Naive B cell (primary cell): ENCODE results near the gene CDKN2AIP. TPM values are rescaled to one million over a fixed set of nuclear protein-coding genes. Genes with fewer than 3 reads are reported as not detected.

ENCODE experiments used
- ATAC-seq, 2 donors: fragments of 150-1000 bp; cut with Tn5 transposase; 2 replicates each; pipeline ENCODE4 v1.10.0; 2021; ENCODE audit warnings: low read depth in 2 of 2, mild to moderate bottlenecking in 2 of 2, moderate library complexity in 2 of 2
- DNase-seq: peaks from one replicate; pipeline ENCODE4 v3.0.0; 2022
- H3K27ac Mint-ChIP-seq, 6 donors: one replicate each; pipeline ENCODE4 v1.8.0; 2020 to 2022; ENCODE audit warnings: mild to moderate bottlenecking in 6 of 6, mixed read lengths in 6 of 6, moderate library complexity in 5 of 6, inconsistent platforms in 2 of 6
- H3K27me3 Mint-ChIP-seq, 3 donors: one replicate each; pipeline ENCODE4 v1.8.0; 2021 to 2022; ENCODE audit warnings: mixed read lengths in 3 of 3, mild to moderate bottlenecking in 1 of 3
- H3K36me3 Mint-ChIP-seq, 2 donors: one replicate each; pipeline ENCODE4 v1.8.0; 2020 to 2022; ENCODE audit warnings: mixed read lengths in 2 of 2, inconsistent platforms in 1 of 2, mild to moderate bottlenecking in 1 of 2
- H3K4me1 Mint-ChIP-seq, 3 donors: one replicate each; pipeline ENCODE4 v1.8.0; 2020 to 2022; ENCODE audit warnings: mixed read lengths in 3 of 3, inconsistent platforms in 1 of 3, mild to moderate bottlenecking in 1 of 3, moderate library complexity in 1 of 3
- H3K4me3 Mint-ChIP-seq, 8 donors: one replicate each; pipeline ENCODE4 v1.8.0; 2020 to 2022; ENCODE audit warnings: mild to moderate bottlenecking in 8 of 8, mixed read lengths in 8 of 8, moderate library complexity in 8 of 8, inconsistent platforms in 2 of 8
- H3K9me3 Mint-ChIP-seq, 7 donors: one replicate each; pipeline ENCODE4 v1.8.0; 2020 to 2022; ENCODE audit warnings: mixed read lengths in 7 of 7, mild to moderate bottlenecking in 5 of 7, inconsistent platforms in 2 of 7, moderate library complexity in 1 of 7
- polyA plus RNA-seq, 6 donors: library from polyadenylated mRNA; unstranded; fragments of 300-500 nt; fragmentation: Illumina TruSeq; gene quantifications; one replicate each; pipeline ENCODE4 v1.2.3, GENCODE V29; 2021; ENCODE audit warnings: low read depth in 6 of 6

Gene CDKN2AIP
- 10 to 100 TPM; 16.1 to 47.1 (median 25.5) TPM for polyA plus RNA-seq

- H3K27me3 Mint-ChIP-seq = no peaks in the 10 kb centered on the region
- DNase-seq (peak; percentile 96), ATAC-seq (peak; percentile 82)
- H3K4me3 Mint-ChIP-seq = peak within 1 kb of the TSS; percentile 93 to 99 (median 98)
- H3K4me1 Mint-ChIP-seq = peaks cover 10 to 31% (median 30%) of the 10 kb centered on the region in 3 donors
- H3K9me3 Mint-ChIP-seq = no peaks in the 10 kb centered on the region
- H3K36me3 Mint-ChIP-seq = peaks cover 0 to 5% of the 10 kb centered on the region in 2 donors
- peak within 1 kb of the TSS; percentile 93 to 98 (median 97) for H3K27ac Mint-ChIP-seq
These were observed at the start of gene CDKN2AIP for GRCh38 chr4:183444214-183445096. Gene CDKN2AIP, plus strand, starts transcription at chr4:183444636. Its CDS starts 162 bp downstream, at chr4:183444798.

- DNase-seq = no peak
- no peaks in the 10 kb centered on the region for H3K9me3 Mint-ChIP-seq
- peaks cover 6 to 28% (median 22%) of the 10 kb centered on the region in 3 donors for H3K27me3 Mint-ChIP-seq
- H3K36me3 Mint-ChIP-seq = no peaks in the 10 kb centered on the region
- no peak for ATAC-seq
- H3K4me1 Mint-ChIP-seq = peaks cover 29 to 42% (median 35%) of the 10 kb centered on the region in 3 donors
- H3K4me3 Mint-ChIP-seq = peak overlapping the region in 1 of 8 donors; percentile 49
- no peak overlapping the region for H3K27ac Mint-ChIP-seq
These were observed 49.0 kb upstream of the CDKN2AIP start for GRCh38 chr4:183395395-183395794.

- Mint-ChIP-seq H3K9me3 (no peaks in the 10 kb centered on the region), H3K27me3 (peaks cover 0 to 27% (median 21%) of the 10 kb centered on the region in 3 donors), H3K4me3 (peak overlapping the region in 1 of 8 donors; percentile 87), H3K27ac (peak overlapping the region in 1 of 6 donors; percentile 41), H3K4me1 (peaks cover 29 to 42% (median 36%) of the 10 kb centered on the region in 3 donors), H3K36me3 (no peaks in the 10 kb centered on the region)
- no peak for ATAC-seq
- DNase-seq = no peak
These were observed 48.2 kb upstream of the CDKN2AIP start for GRCh38 chr4:183396227-183396637.

- Mint-ChIP-seq H3K27ac (peak overlapping the region in 5 of 6 donors; percentile 9 to 75 (median 69)), H3K36me3 (no peaks in the 10 kb centered on the region), H3K4me3 (peak overlapping the region; percentile 86 to 96 (median 92)), H3K9me3 (no peaks in the 10 kb centered on the region), H3K27me3 (peaks cover 0 to 20% (median 20%) of the 10 kb centered on the region in 3 donors), H3K4me1 (peaks cover 29 to 42% (median 36%) of the 10 kb centered on the region in 3 donors)
- DNase-seq (no peak), ATAC-seq (no peak)
These were observed 46.6 kb upstream of the CDKN2AIP start for GRCh38 chr4:183397741-183398297.

- Mint-ChIP-seq H3K4me1 (peaks cover 29 to 42% (median 36%) of the 10 kb centered on the region in 3 donors), H3K27me3 (peaks cover 0 to 20% (median 17%) of the 10 kb centered on the region in 3 donors), H3K9me3 (no peaks in the 10 kb centered on the region)
These were observed 45.9 kb upstream of the CDKN2AIP start for GRCh38 chr4:183398298-183399125.

GRCh38 chr4:183399126-183399522 is 45.3 kb upstream of the CDKN2AIP start:
- Mint-ChIP-seq H3K36me3 (no peaks in the 10 kb centered on the region), H3K27ac (peak overlapping the region in 2 of 6 donors; percentile 4 to 63)
- DNase-seq = no peak

More at GRCh38 chr4:183398298-183399125, 45.9 kb upstream of the CDKN2AIP start:
- DNase-seq = peak; percentile 58
- no peaks in the 10 kb centered on the region for H3K36me3 Mint-ChIP-seq
- ATAC-seq = peak; percentile 84
- peak overlapping the region; percentile 86 to 96 (median 92) for H3K4me3 Mint-ChIP-seq
- H3K27ac Mint-ChIP-seq = peak overlapping the region; percentile 75 to 95 (median 92)

GRCh38 chr4:183399616-183400015 is 44.8 kb upstream of the CDKN2AIP start:
- H3K27ac Mint-ChIP-seq = no peak overlapping the region
- H3K9me3 Mint-ChIP-seq = no peaks in the 10 kb centered on the region

More at GRCh38 chr4:183399126-183399522, 45.3 kb upstream of the CDKN2AIP start:
- ATAC-seq = no peak
- peaks cover 29 to 42% (median 36%) of the 10 kb centered on the region in 3 donors for H3K4me1 Mint-ChIP-seq
- H3K27me3 Mint-ChIP-seq = peaks cover 0 to 20% (median 11%) of the 10 kb centered on the region in 3 donors
- H3K9me3 Mint-ChIP-seq = no peaks in the 10 kb centered on the region
- peak overlapping the region; percentile 86 to 96 (median 92) for H3K4me3 Mint-ChIP-seq

GRCh38 chr4:183400035-183400434 is 44.4 kb upstream of the CDKN2AIP start:
- H3K27ac Mint-ChIP-seq = peak overlapping the region in 2 of 6 donors; percentile 56 to 59

More at GRCh38 chr4:183399616-183400015, 44.8 kb upstream of the CDKN2AIP start:
- DNase-seq (no peak), ATAC-seq (no peak)
- H3K27me3 Mint-ChIP-seq = peaks cover 0 to 20% (median 9%) of the 10 kb centered on the region in 3 donors
- no peaks in the 10 kb centered on the region for H3K36me3 Mint-ChIP-seq
- peak overlapping the region in 5 of 8 donors; percentile 87 to 96 (median 95) for H3K4me3 Mint-ChIP-seq
- peaks cover 31 to 45% (median 36%) of the 10 kb centered on the region in 3 donors for H3K4me1 Mint-ChIP-seq

GRCh38 chr4:183401473-183401872 is 43.0 kb upstream of the CDKN2AIP start:
- DNase-seq (no peak), ATAC-seq (no peak)
- Mint-ChIP-seq H3K27me3 (peaks cover 0 to 20% (median 9%) of the 10 kb centered on the region in 3 donors), H3K9me3 (no peaks in the 10 kb centered on the region), H3K4me3 (peak overlapping the region in 1 of 8 donors; percentile 22), H3K4me1 (peaks cover 33 to 36% (median 34%) of the 10 kb centered on the region in 3 donors), H3K27ac (peak overlapping the region in 1 of 6 donors; percentile 92), H3K36me3 (no peaks in the 10 kb centered on the region)

More at GRCh38 chr4:183400035-183400434, 44.4 kb upstream of the CDKN2AIP start:
- no peak for DNase-seq
- Mint-ChIP-seq H3K4me3 (peak overlapping the region in 6 of 8 donors; percentile 17 to 81 (median 58)), H3K4me1 (peaks cover 33 to 45% (median 36%) of the 10 kb centered on the region in 3 donors), H3K9me3 (no peaks in the 10 kb centered on the region), H3K36me3 (no peaks in the 10 kb centered on the region), H3K27me3 (peaks cover 0 to 20% (median 9%) of the 10 kb centered on the region in 3 donors)
- no peak for ATAC-seq

- peaks cover 0 to 20% (median 9%) of the 10 kb centered on the region in 3 donors for H3K27me3 Mint-ChIP-seq
- no peaks in the 10 kb centered on the region for H3K36me3 Mint-ChIP-seq
- no peak for ATAC-seq
- H3K9me3 Mint-ChIP-seq = no peaks in the 10 kb centered on the region
- H3K27ac Mint-ChIP-seq = no peak overlapping the region
- no peak for DNase-seq
- H3K4me3 Mint-ChIP-seq = peak overlapping the region in 1 of 8 donors; percentile 70
- H3K4me1 Mint-ChIP-seq = peaks cover 26 to 29% (median 28%) of the 10 kb centered on the region in 3 donors
These were observed 41.7 kb upstream of the CDKN2AIP start for GRCh38 chr4:183402771-183403170.

- Mint-ChIP-seq H3K27me3 (peaks cover 0 to 20% (median 9%) of the 10 kb centered on the region in 3 donors), H3K27ac (peak overlapping the region in 1 of 6 donors; percentile 11)
These were observed 41.0 kb upstream of the CDKN2AIP start for GRCh38 chr4:183403486-183403885.

GRCh38 chr4:183403961-183404360 is 40.5 kb upstream of the CDKN2AIP start:
- Mint-ChIP-seq H3K4me3 (no peak overlapping the region), H3K36me3 (no peaks in the 10 kb centered on the region), H3K27ac (no peak overlapping the region), H3K9me3 (no peaks in the 10 kb centered on the region), H3K4me1 (peaks cover 21 to 25% (median 24%) of the 10 kb centered on the region in 3 donors), H3K27me3 (peaks cover 0 to 20% (median 9%) of the 10 kb centered on the region in 3 donors)
- DNase-seq (no peak), ATAC-seq (no peak)

More at GRCh38 chr4:183403486-183403885, 41.0 kb upstream of the CDKN2AIP start:
- ATAC-seq (no peak), DNase-seq (no peak)
- Mint-ChIP-seq H3K4me1 (peaks cover 25 to 28% (median 27%) of the 10 kb centered on the region in 3 donors), H3K9me3 (no peaks in the 10 kb centered on the region), H3K4me3 (no peak overlapping the region), H3K36me3 (no peaks in the 10 kb centered on the region)
